ENCODE results near the gene KRT76. TPM values are rescaled to one million over a fixed set of nuclear protein-coding genes. Genes with fewer than 3 reads are reported as not detected.

KRT76 gene
- total and polyA plus RNA-seq, 2 experiments from 2014 or later = not detected

DNA sequence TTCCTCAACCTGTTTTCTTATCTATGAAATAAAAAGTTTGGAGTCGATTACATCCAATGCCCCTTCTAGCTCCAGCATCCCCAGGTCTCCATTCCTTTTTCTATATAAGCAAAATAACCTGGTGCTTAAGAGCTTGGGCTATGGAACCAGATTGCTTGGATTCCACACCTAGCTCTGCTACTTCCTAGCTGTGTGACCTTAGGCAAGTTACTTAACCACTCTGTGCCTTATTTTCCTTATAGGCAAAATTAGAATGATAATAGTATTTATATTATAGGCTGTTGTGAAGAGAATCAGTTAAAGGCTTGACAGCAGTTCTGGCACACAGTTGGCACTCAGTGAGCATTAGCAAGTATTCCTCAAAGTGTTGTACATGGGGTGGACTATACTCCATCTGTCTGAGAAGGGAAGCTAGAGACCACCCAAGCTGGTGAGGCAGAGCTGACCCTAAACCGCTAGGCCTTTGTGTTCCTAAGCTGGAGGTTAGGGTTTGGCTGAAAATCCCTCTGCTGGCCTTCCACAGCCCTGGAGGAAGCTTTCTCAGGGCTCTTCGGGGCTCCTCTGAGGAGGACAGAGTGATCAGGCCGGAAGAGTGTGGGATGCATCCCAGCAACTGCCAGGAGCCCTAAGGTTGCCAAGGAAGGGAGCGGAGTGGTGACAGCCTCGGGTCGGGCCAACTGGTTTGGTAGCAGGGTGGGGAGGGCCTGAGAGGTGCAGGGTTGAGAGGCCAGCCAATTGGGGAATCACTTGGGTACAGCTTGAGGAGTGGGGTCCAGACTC, 42.8 kb upstream of the KRT76 start:
- no peaks in the 10 kb centered on the region for H3K27me3 ChIP-seq (ENCODE audit: insufficient read depth)
- DNase-seq (ENCODE audit: low spot score) = no peak

More for the DNA sequence above, 42.8 kb upstream of the KRT76 start:
- Mint-ChIP-seq H3K4me1 (no peaks in the 10 kb centered on the region), H3K27ac (no peak overlapping the region), H3K9me3 (no peaks in the 10 kb centered on the region), H3K4me3 (no peak overlapping the region), H3K27me3 (ENCODE audit: insufficient read depth, low read depth, poor library complexity) (peaks cover 4% of the 10 kb centered on the region), H3K36me3 (ENCODE audit: low read depth) (no peaks in the 10 kb centered on the region)
- Histone ChIP-seq H4K20me1 (replicated peaks; ENCODE audit: insufficient read depth) (no peaks in the 10 kb centered on the region), H2AFZ (no peak overlapping the region), H3K27ac (ENCODE audit: low read depth) (no peak overlapping the region), H3F3A (replicated peaks; ENCODE audit: low read depth) (no peaks in the 10 kb centered on the region), H3K79me2 (replicated peaks; ENCODE audit: insufficient read depth) (no peaks in the 10 kb centered on the region), H3K4me2 (no peak overlapping the region), H3K9me2 (ENCODE audit: insufficient read depth) (no peaks in the 10 kb centered on the region), H3K36me3 (ENCODE audit: insufficient read depth) (no peaks in the 10 kb centered on the region), H3K4me1 (ENCODE audit: insufficient read depth) (no peaks in the 10 kb centered on the region), H3K4me3 (no peak overlapping the region)
- TF ChIP-seq CREB1 (CRISPR knock-in tag; IDR thresholded peaks at IDR 0.05; ENCODE audit: low read depth) (no peak), ZNF331 (CRISPR knock-in tag; IDR thresholded peaks at IDR 0.05; ENCODE audit: low read depth) (no peak), EZH2 (IDR thresholded peaks at IDR 0.05; ENCODE audit: low read depth, unreplicated experiment) (no peak), POLR2AphosphoS5 (IDR thresholded peaks at IDR 0.05; ENCODE audit: low read depth) (no peak), ZNF462 (CRISPR knock-in tag; IDR thresholded peaks at IDR 0.05) (no peak), STAT1 (IDR thresholded peaks at IDR 0.05; ENCODE audit: unreplicated experiment) (no peak), EZH2phosphoT487 (IDR thresholded peaks at IDR 0.05; ENCODE audit: unreplicated experiment) (no peak), JUNB (IDR thresholded peaks at IDR 0.05; ENCODE audit: unreplicated experiment) (no peak), ZNF114 (CRISPR knock-in tag; IDR thresholded peaks at IDR 0.05) (no peak), NANOG (IDR thresholded peaks at IDR 0.05; ENCODE audit: borderline replicate concordance) (no peak), REST (IDR thresholded peaks at IDR 0.05; ENCODE audit: unreplicated experiment) (no peak)
- TF ChIP-seq, protein P1, sequence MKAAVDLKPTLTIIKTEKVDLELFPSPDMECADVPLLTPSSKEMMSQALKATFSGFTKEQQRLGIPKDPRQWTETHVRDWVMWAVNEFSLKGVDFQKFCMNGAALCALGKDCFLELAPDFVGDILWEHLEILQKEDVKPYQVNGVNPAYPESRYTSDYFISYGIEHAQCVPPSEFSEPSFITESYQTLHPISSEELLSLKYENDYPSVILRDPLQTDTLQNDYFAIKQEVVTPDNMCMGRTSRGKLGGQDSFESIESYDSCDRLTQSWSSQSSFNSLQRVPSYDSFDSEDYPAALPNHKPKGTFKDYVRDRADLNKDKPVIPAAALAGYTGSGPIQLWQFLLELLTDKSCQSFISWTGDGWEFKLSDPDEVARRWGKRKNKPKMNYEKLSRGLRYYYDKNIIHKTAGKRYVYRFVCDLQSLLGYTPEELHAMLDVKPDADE (IDR thresholded peaks at IDR 0.05) = no peak
- TF ChIP-seq, protein P2, sequence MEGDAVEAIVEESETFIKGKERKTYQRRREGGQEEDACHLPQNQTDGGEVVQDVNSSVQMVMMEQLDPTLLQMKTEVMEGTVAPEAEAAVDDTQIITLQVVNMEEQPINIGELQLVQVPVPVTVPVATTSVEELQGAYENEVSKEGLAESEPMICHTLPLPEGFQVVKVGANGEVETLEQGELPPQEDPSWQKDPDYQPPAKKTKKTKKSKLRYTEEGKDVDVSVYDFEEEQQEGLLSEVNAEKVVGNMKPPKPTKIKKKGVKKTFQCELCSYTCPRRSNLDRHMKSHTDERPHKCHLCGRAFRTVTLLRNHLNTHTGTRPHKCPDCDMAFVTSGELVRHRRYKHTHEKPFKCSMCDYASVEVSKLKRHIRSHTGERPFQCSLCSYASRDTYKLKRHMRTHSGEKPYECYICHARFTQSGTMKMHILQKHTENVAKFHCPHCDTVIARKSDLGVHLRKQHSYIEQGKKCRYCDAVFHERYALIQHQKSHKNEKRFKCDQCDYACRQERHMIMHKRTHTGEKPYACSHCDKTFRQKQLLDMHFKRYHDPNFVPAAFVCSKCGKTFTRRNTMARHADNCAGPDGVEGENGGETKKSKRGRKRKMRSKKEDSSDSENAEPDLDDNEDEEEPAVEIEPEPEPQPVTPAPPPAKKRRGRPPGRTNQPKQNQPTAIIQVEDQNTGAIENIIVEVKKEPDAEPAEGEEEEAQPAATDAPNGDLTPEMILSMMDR (conservative IDR thresholded peaks at IDR 0.05; ENCODE audit: low read depth in 2 of 2) = no peak
- no peak for ATAC-seq

Data from GM23338 (cell line).